ENCODE results near the gene FGF12.

The FGF12 gene

GRCh38 chr3:192372616-192373015 is 354.7 kb downstream of the FGF12 start:
- WGBS = 84% methylated on average over 4 of the region's 4 CpGs
- Histone ChIP-seq H2BK120ac (ENCODE audit: low read depth, low read length) (no peak overlapping the region), H3K4me1 (ENCODE audit: control insufficient read depth, insufficient read depth, low read depth, low read length) (no peaks in the 10 kb centered on the region), H2AK5ac (ENCODE audit: low read length, severe bottlenecking) (no peak overlapping the region), H3K4ac (ENCODE audit: low read depth in 1 of 2, low read length in 2 of 2) (no peak overlapping the region), H3K27me3 (ENCODE audit: control insufficient read depth in 1 of 2, insufficient read depth in 1 of 2, low read length in 2 of 2) (peaks cover 0 to 5% of the 10 kb centered on the region in 2 experiments), H3K4me2 (ENCODE audit: low read length, poor library complexity, severe bottlenecking) (no peak overlapping the region), H2BK15ac (ENCODE audit: low read depth, poor library complexity, severe bottlenecking) (no peak overlapping the region), H3K4me3 (ENCODE audit: insufficient read depth in 1 of 2, low read depth in 1 of 2, low read length in 2 of 2) (no peak overlapping the region), H3K18ac (ENCODE audit: low read depth in 1 of 2, low read length in 2 of 2) (no peak overlapping the region), H3K9ac (ENCODE audit: low read length) (no peak overlapping the region), H3K14ac (ENCODE audit: low read length in 2 of 2) (no peak overlapping the region), H3K79me1 (replicated peaks; ENCODE audit: low read length, poor library complexity, severe bottlenecking) (no peaks in the 10 kb centered on the region), H2BK5ac (ENCODE audit: low read depth, low read length, poor library complexity, severe bottlenecking) (no peak overlapping the region), H3K9me3 (ENCODE audit: control insufficient read depth, low read length) (no peaks in the 10 kb centered on the region), H3K23ac (ENCODE audit: low read length in 2 of 2) (no peak overlapping the region), H2AFZ (ENCODE audit: low read depth, low read length) (no peak overlapping the region), H3K27ac (ENCODE audit: low read length, poor library complexity, severe bottlenecking) (no peak overlapping the region), H3K36me3 (ENCODE audit: control insufficient read depth in 1 of 2, insufficient read depth in 2 of 2, low read depth in 1 of 2, low read length in 2 of 2) (no peaks in the 10 kb centered on the region), H2BK12ac (ENCODE audit: low read length in 2 of 2) (no peak overlapping the region), H4K8ac (ENCODE audit: low read length) (no peak overlapping the region), H4K91ac (ENCODE audit: low read length) (no peak overlapping the region)
- no peak for DNase-seq

GRCh38 chr3:192371870-192372400 is 355.4 kb downstream of the FGF12 start:
- Histone ChIP-seq H3K27me3 (ENCODE audit: control insufficient read depth in 1 of 2, insufficient read depth in 1 of 2, low read length in 2 of 2) (peaks cover 0 to 5% of the 10 kb centered on the region in 2 experiments), H3K14ac (ENCODE audit: low read length in 2 of 2) (no peak overlapping the region), H2AK5ac (ENCODE audit: low read length, severe bottlenecking) (no peak overlapping the region), H3K4me1 (ENCODE audit: control insufficient read depth, insufficient read depth, low read depth, low read length) (no peaks in the 10 kb centered on the region), H3K9me3 (ENCODE audit: control insufficient read depth, low read length) (no peaks in the 10 kb centered on the region), H2BK12ac (ENCODE audit: low read length in 2 of 2) (no peak overlapping the region), H3K9ac (ENCODE audit: low read length) (no peak overlapping the region), H3K27ac (ENCODE audit: low read length, poor library complexity, severe bottlenecking) (no peak overlapping the region), H2AFZ (ENCODE audit: low read depth, low read length) (no peak overlapping the region), H4K91ac (ENCODE audit: low read length) (no peak overlapping the region), H3K18ac (ENCODE audit: low read depth in 1 of 2, low read length in 2 of 2) (no peak overlapping the region), H2BK120ac (ENCODE audit: low read depth, low read length) (no peak overlapping the region), H3K4me3 (ENCODE audit: insufficient read depth in 1 of 2, low read depth in 1 of 2, low read length in 2 of 2) (no peak overlapping the region), H3K4ac (ENCODE audit: low read depth in 1 of 2, low read length in 2 of 2) (no peak overlapping the region), H2BK5ac (ENCODE audit: low read depth, low read length, poor library complexity, severe bottlenecking) (no peak overlapping the region), H3K36me3 (ENCODE audit: control insufficient read depth in 1 of 2, insufficient read depth in 2 of 2, low read depth in 1 of 2, low read length in 2 of 2) (no peaks in the 10 kb centered on the region), H2BK15ac (ENCODE audit: low read depth, poor library complexity, severe bottlenecking) (no peak overlapping the region), H3K4me2 (ENCODE audit: low read length, poor library complexity, severe bottlenecking) (no peak overlapping the region), H3K79me1 (replicated peaks; ENCODE audit: low read length, poor library complexity, severe bottlenecking) (no peaks in the 10 kb centered on the region), H3K23ac (ENCODE audit: low read length in 2 of 2) (no peak overlapping the region), H4K8ac (ENCODE audit: low read length) (no peak overlapping the region)
- 65% methylated on average over 2 of the region's 2 CpGs for WGBS
- no peak for DNase-seq

GRCh38 chr3:192367616-192368015 is 359.7 kb downstream of the FGF12 start:
- H3K36me3 ChIP-seq (ENCODE audit: control insufficient read depth in 1 of 2, insufficient read depth in 2 of 2, low read depth in 1 of 2, low read length in 2 of 2) = no peaks in the 10 kb centered on the region
- H3K27ac ChIP-seq (ENCODE audit: low read length, poor library complexity, severe bottlenecking) = no peak overlapping the region
- H3K79me1 ChIP-seq (replicated peaks; ENCODE audit: low read length, poor library complexity, severe bottlenecking) = peaks cover 2% of the 10 kb centered on the region
- no peak overlapping the region for H3K9ac ChIP-seq (ENCODE audit: low read length)
- H3K9me3 ChIP-seq (ENCODE audit: control insufficient read depth, low read length) = no peaks in the 10 kb centered on the region
- H3K18ac ChIP-seq (ENCODE audit: low read depth in 1 of 2, low read length in 2 of 2) = no peak overlapping the region
- no peak overlapping the region for H2AK5ac ChIP-seq (ENCODE audit: low read length, severe bottlenecking)
- no peak overlapping the region for H2BK15ac ChIP-seq (ENCODE audit: low read depth, poor library complexity, severe bottlenecking)
- peaks cover 0 to 5% of the 10 kb centered on the region in 2 experiments for H3K27me3 ChIP-seq (ENCODE audit: control insufficient read depth in 1 of 2, insufficient read depth in 1 of 2, low read length in 2 of 2)
- no peak overlapping the region for H3K14ac ChIP-seq (ENCODE audit: low read length in 2 of 2)
- no peaks in the 10 kb centered on the region for H3K4me1 ChIP-seq (ENCODE audit: control insufficient read depth, insufficient read depth, low read depth, low read length)
- no peak overlapping the region for H2BK120ac ChIP-seq (ENCODE audit: low read depth, low read length)
- 90% methylated on average over 3 of the region's 5 CpGs for WGBS
- no peak overlapping the region for H3K23ac ChIP-seq (ENCODE audit: low read length in 2 of 2)
- no peak overlapping the region for H2BK5ac ChIP-seq (ENCODE audit: low read depth, low read length, poor library complexity, severe bottlenecking)
- no peak overlapping the region for H2BK12ac ChIP-seq (ENCODE audit: low read length in 2 of 2)
- H3K4me3 ChIP-seq (ENCODE audit: insufficient read depth in 1 of 2, low read depth in 1 of 2, low read length in 2 of 2) = no peak overlapping the region
- H3K4ac ChIP-seq (ENCODE audit: low read depth in 1 of 2, low read length in 2 of 2) = no peak overlapping the region
- no peak overlapping the region for H4K8ac ChIP-seq (ENCODE audit: low read length)
- H3K4me2 ChIP-seq (ENCODE audit: low read length, poor library complexity, severe bottlenecking) = no peak overlapping the region
- no peak overlapping the region for H4K91ac ChIP-seq (ENCODE audit: low read length)
- no peak for DNase-seq
- H2AFZ ChIP-seq (ENCODE audit: low read depth, low read length) = no peak overlapping the region

- Histone ChIP-seq H2BK15ac (ENCODE audit: low read depth, poor library complexity, severe bottlenecking) (no peak overlapping the region), H2BK5ac (ENCODE audit: low read depth, low read length, poor library complexity, severe bottlenecking) (no peak overlapping the region), H3K4me2 (ENCODE audit: low read length, poor library complexity, severe bottlenecking) (no peak overlapping the region), H3K27me3 (ENCODE audit: control insufficient read depth in 1 of 2, insufficient read depth in 1 of 2, low read length in 2 of 2) (peaks cover 0 to 5% of the 10 kb centered on the region in 2 experiments), H3K18ac (ENCODE audit: low read depth in 1 of 2, low read length in 2 of 2) (no peak overlapping the region), H2BK12ac (ENCODE audit: low read length in 2 of 2) (no peak overlapping the region), H3K4me3 (ENCODE audit: insufficient read depth in 1 of 2, low read depth in 1 of 2, low read length in 2 of 2) (no peak overlapping the region), H3K14ac (ENCODE audit: low read length in 2 of 2) (no peak overlapping the region), H2AFZ (ENCODE audit: low read depth, low read length) (no peak overlapping the region), H4K8ac (ENCODE audit: low read length) (no peak overlapping the region), H3K79me1 (replicated peaks; ENCODE audit: low read length, poor library complexity, severe bottlenecking) (peaks cover 2% of the 10 kb centered on the region), H3K4ac (ENCODE audit: low read depth in 1 of 2, low read length in 2 of 2) (no peak overlapping the region), H2AK5ac (ENCODE audit: low read length, severe bottlenecking) (no peak overlapping the region), H2BK120ac (ENCODE audit: low read depth, low read length) (no peak overlapping the region), H4K91ac (ENCODE audit: low read length) (no peak overlapping the region), H3K27ac (ENCODE audit: low read length, poor library complexity, severe bottlenecking) (no peak overlapping the region), H3K9me3 (ENCODE audit: control insufficient read depth, low read length) (no peaks in the 10 kb centered on the region), H3K23ac (ENCODE audit: low read length in 2 of 2) (no peak overlapping the region), H3K4me1 (ENCODE audit: control insufficient read depth, insufficient read depth, low read depth, low read length) (no peaks in the 10 kb centered on the region), H3K9ac (ENCODE audit: low read length) (no peak overlapping the region), H3K36me3 (ENCODE audit: control insufficient read depth in 1 of 2, insufficient read depth in 2 of 2, low read depth in 1 of 2, low read length in 2 of 2) (no peaks in the 10 kb centered on the region)
- 61% methylated on average over 5 of the region's 6 CpGs for WGBS
- DNase-seq = no peak
Observed at GRCh38 chr3:192366916-192367315, 360.4 kb downstream of the FGF12 start.
